COLO829 (cell line): ENCODE results near the gene RASA2.
A peak's percentile ranks its signal among the peaks of the same experiment; 100 is the strongest.

Experiments
- DNase-seq: peaks from one replicate; pipeline ENCODE4 v3.0.0; 2012; ENCODE audit warnings: low spot score

RASA2 gene

GRCh38 chr3:141538568-141539240 lies 51.9 kb downstream of the RASA2 start:
- peak; percentile 45 for DNase-seq

- DNase-seq: no peak
Observed at GRCh38 chr3:141539431-141540187, 52.8 kb downstream of the RASA2 start.

- DNase-seq: no peak
Observed at GRCh38 chr3:141540531-141540930, 53.7 kb downstream of the RASA2 start.

GRCh38 chr3:141542202-141542969 lies 55.6 kb downstream of the RASA2 start:
- no peak for DNase-seq

GRCh38 chr3:141542989-141543388 lies 56.2 kb downstream of the RASA2 start:
- no peak for DNase-seq

GRCh38 chr3:141544697-141545096 lies 57.9 kb downstream of the RASA2 start:
- no peak for DNase-seq

GRCh38 chr3:141546081-141546480 lies 59.3 kb downstream of the RASA2 start:
- no peak for DNase-seq

- DNase-seq: no peak
Observed at GRCh38 chr3:141546586-141546985, 59.8 kb downstream of the RASA2 start.

- DNase-seq: no peak
Observed at GRCh38 chr3:141547791-141548190, 61.0 kb downstream of the RASA2 start.

GRCh38 chr3:141550926-141551665 lies 64.3 kb downstream of the RASA2 start:
- DNase-seq: no peak

- no peak for DNase-seq
Observed at GRCh38 chr3:141552440-141552991, 65.7 kb downstream of the RASA2 start.

GRCh38 chr3:141553055-141553454 lies 66.2 kb downstream of the RASA2 start:
- no peak for DNase-seq

GRCh38 chr3:141556034-141556433 lies 69.2 kb downstream of the RASA2 start:
- no peak for DNase-seq

- DNase-seq: no peak
Observed at GRCh38 chr3:141557961-141558706, 71.3 kb downstream of the RASA2 start.

GRCh38 chr3:141561426-141562034 lies 74.7 kb downstream of the RASA2 start:
- DNase-seq: peak; percentile 35

GRCh38 chr3:141564241-141564640 lies 77.4 kb downstream of the RASA2 start:
- DNase-seq: no peak

GRCh38 chr3:141570068-141570467 lies 83.2 kb downstream of the RASA2 start:
- DNase-seq: no peak

- peak; percentile 18 for DNase-seq
Observed at GRCh38 chr3:141575879-141576743, 89.3 kb downstream of the RASA2 start.

GRCh38 chr3:141576744-141577052 lies 89.9 kb downstream of the RASA2 start:
- DNase-seq: no peak
